SW 1271 (cell line): ENCODE data around the gene ZBTB45.

ENCODE experiments used
- DNase-seq, 2 experiments: peaks; one replicate each; lab custom pipeline; 2025; lab: John Stamatoyannopoulos, UW

The ZBTB45 gene

DNA sequence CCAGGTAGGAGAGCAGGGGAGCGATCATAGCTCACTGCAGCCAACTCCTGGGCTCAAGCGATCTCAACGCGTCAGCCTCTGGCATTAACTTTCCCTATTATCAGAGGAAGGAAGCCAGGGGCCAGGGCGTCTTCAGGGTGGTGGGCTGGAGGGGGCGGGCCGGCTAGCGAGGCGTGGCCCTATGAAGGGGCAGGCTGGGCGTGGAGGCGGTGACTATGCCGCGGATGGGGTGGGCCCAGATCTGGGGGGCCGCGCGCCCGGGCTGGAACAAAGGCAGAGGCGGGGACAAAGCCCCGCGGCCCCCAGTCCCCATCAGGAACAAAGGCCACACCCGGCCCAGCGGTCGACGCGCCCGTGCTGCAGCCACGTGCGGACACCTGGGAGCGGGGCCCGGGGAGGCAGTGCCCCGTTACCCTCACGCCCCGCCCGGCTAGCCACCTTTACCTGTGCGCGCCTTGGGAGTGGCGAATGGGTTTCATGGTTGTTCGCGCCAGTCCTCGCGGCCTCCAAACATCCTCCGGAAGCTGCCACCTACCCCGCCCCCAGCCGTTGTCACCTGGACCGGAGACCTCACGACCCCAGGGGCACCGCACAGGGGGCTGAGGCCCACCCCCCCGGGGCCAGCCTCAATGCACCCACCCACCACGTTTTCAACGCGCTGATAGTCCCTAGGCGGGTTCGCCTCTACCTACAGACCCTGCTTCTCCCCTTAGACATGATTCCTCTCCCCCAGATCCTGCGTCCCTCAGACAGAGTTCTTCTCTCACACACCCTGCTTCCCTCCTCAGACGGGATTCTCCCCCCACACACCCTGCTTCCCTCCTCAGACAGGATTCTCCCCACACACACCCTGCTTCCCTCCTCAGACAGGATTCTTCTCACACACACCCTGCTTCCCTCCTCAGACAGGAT lies 18.9 kb upstream of the ZBTB45 start:
- no peak for DNase-seq

- DNase-seq: no peak
Measured at GRCh38 chr19:58536852-58537798, 17.5 kb upstream of the ZBTB45 start.

DNA sequence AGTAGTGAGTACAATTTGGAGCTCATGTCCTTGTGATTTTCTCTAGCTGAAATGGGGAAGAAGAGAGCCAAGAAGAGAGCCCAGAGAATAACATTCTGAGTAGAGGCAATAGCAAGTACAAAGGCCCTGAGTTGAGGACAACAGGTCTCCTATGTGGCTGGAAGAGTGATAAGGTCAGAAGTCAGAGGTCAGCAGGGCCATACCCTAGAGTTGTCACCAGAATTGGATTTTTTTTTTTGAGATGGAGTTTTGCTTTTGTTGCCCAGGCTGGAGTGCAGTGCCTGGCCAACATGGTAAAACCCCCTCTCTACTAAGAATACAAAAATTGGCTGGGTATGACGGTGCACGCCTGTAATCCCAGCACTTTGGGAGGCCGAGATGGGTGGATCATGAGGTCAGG lies 16.2 kb upstream of the ZBTB45 start:
- no peak for DNase-seq

DNA sequence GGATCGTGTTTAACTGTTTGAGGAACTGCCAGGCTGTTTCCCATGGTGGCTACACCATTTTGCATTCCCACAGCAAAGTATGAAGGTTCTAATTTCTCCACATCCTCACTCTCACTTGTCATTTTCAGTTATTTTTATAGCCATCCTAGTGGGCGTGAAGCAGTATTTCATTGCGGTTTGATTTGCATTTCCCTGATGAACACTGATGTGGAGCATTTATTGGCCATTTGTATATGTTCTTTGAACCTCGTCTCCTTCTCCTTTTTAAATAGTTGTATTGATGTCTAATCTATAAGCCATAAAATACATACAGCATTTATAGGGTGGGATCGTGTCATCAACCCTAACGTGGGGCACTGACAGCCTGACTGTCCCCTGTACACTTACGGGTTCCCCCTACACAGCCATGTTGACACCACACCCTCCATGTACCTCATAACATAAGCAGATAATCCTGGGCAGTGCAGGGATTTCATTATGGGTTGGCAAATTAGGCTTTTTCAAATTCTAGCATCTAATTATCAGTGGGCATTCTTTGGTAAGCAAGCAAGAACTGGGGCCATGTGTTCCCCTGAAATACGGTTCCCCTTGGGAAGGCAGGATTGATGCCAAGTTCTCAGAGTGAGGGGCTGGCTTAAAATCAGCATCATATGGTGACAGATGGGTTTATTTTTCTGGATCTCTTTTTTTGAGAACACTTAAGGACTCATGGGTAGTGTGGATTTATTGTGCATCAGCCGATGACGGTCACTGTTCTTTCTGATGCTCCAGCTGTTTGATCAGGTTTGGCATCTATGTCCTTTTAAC lies 11.6 kb upstream of the ZBTB45 start:
- no peak for DNase-seq

GRCh38 chr19:58529405-58529804 lies 9.8 kb upstream of the ZBTB45 start:
- DNase-seq: no peak

DNA sequence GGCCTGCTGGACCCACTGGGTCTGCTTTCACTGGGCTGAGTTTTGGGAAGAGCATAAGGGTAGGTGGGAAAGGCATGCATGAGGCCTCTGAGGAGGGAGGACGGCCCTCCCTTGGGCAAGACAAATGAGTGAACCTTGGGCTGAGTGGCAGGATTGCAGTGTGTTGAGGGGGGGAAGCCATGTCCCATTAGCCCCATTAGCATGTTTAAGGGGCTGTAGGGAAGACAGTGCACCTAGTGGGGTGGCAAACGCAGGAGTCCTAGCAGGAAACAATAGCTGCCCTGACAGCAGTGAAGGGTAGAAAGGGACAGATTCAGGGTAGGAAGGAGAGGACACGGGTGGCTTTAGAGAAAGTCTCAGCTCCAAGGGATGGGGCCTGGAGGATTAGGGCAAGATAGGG lies 3.1 kb upstream of the ZBTB45 start:
- DNase-seq: no peak

- no peak for DNase-seq
Measured at GRCh38 chr19:58521651-58522050, 2.0 kb upstream of the ZBTB45 start.

DNA sequence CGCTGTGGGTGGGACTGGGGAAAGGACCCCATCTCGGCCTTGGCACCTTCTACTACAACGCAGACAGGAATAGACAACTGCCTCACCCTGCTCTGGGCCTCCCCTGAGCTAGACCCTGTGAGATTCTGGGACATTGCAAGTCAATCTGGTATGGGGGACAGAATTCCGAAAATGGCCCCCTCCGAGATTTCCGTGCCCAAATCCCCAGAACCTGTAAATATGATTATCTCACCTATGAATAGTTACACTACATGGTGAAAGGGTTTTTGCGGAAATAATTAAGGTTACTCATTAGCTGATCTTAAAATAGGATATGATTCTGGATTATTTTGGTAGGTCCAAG lies 618 bp upstream of the ZBTB45 start:
- DNase-seq: no peak

- peak in 1 of 2 experiments; percentile 58 for DNase-seq
Measured at GRCh38 chr19:58519087-58519354, 589 bp downstream of the ZBTB45 start.

DNA sequence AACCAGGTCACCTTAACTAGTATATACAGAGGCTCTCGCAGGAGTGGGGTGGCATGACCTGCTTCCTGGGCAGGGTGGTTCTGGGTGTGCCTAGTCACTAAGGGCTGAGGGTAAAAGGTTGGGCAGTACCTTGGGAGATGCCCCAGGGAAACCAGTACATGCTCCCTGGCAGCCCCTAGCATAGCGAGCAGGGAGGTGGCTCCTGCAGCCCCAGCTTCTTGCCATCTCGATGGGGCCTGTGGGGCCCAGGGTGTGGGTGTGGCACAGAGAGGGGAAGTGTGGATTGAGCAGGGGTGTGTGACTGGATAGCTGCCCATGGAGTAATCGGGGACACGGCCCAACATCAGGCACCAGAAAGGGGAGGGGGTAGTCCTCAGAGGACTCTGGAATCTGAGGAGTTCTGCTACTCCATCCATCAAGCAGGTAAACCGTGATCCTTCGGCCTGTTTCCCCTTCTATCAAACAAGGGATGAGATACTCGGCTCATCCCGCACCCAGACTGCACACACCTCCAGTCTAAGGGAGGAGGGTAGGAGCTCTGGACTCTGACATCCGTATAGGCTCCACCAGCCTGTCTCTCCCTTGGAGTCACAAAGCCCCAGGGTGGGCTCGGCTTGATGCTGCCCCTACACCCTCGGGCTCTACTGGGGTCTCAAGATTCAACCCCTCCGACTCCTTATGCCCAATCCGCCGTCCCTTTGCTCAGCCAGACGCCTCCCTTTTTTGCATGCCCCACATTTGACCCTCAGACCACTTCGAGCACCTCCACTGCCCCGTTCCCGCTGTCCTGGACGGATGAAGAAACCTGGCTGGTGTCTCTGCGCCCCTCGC lies 1.1 kb downstream of the ZBTB45 start:
- DNase-seq: no peak

DNA sequence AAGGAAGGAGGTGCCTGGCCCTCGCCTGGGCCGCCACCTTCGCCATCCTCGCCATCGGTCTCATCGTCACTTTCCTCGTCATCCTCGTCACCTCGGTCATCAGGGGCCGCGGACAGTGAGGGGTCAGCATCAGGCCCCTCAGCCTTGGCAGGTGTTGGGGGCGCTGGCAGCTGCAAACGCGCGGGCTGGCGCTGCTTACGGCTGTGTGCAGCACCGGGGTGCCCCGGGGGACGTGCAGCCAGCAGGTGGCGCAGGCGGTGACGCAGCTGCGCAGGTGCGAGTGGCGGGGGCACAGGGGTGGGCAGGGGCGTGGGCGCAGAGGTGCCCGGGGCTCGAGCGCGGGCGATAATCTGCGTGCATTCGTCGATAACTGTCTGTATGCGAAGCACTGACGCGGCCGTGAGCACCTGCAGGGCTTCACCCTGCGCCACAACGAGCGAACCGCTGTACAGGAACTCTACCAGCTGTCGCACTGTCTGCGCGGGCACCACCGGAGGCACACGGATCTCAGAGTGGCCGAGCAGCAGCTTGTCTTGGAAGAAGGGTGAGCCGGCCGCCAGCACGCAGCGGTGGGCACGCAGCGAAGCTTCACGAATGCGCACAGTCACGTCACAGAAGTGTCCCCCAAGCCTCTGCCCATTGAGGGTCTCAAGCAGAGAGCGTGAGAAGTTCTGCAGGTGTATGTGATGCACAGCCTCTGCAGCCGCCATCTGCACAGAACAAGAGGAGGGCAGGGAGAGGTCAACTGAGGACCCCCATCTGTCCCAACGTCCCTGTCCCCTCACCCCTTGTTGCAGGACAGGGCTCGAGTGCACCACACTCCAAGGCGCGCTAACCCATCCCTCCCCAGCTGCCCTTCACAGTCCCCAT lies 2.4 kb downstream of the ZBTB45 start:
- no peak for DNase-seq

GRCh38 chr19:58516246-58516836 lies 3.3 kb downstream of the ZBTB45 start:
- DNase-seq: no peak

- no peak for DNase-seq
Measured at GRCh38 chr19:58515259-58515658, 4.4 kb downstream of the ZBTB45 start.

GRCh38 chr19:58514564-58515022 lies 5.0 kb downstream of the ZBTB45 start:
- DNase-seq: no peak

- peak; percentile 45 to 57 for DNase-seq
Measured at GRCh38 chr19:58513694-58514563, 5.7 kb downstream of the ZBTB45 start.

- no peak for DNase-seq
Measured at GRCh38 chr19:58513213-58513693, 6.4 kb downstream of the ZBTB45 start.

- no peak for DNase-seq
Measured at GRCh38 chr19:58511353-58512208, 8.0 kb downstream of the ZBTB45 start, which contains the start of gene SLC27A5. TSS of gene SLC27A5 (minus strand) at chr19:58511992. CDS start at chr19:58511955, 37 bp downstream.
